AG10803 (cell line): ENCODE data around the gene YIPF7.

Source experiments
- DNase-seq: peaks from one replicate; pipeline ENCODE4 v3.0.0; 2010; ENCODE audit warnings: low read depth
- H3K4me3 ChIP-seq: 2 replicates; pipeline ENCODE4 v1.5.1; 2011; ENCODE audit warnings: mild to moderate bottlenecking, low read length, control low read depth
- CTCF ChIP-seq: conservative IDR thresholded peaks from 2 replicates; pipeline ENCODE4 v1.5.1; 2011; ENCODE audit warnings: mild to moderate bottlenecking, low read length, control low read depth, inconsistent platforms

The YIPF7 gene

GRCh38 chr4:44674471-44674870, 23.0 kb upstream of the YIPF7 start:
- H3K4me3 ChIP-seq = no peak overlapping the region
- no peak for TF ChIP-seq CTCF
- no peak for DNase-seq

- no peak overlapping the region for H3K4me3 ChIP-seq
- TF ChIP-seq CTCF = no peak
- no peak for DNase-seq
Measured at GRCh38 chr4:44671636-44672035, 20.2 kb upstream of the YIPF7 start.

- no peak for TF ChIP-seq CTCF
- no peak overlapping the region for H3K4me3 ChIP-seq
- DNase-seq = no peak
Measured at GRCh38 chr4:44670506-44671199, 19.2 kb upstream of the YIPF7 start.

- no peak for TF ChIP-seq CTCF
- no peak overlapping the region for H3K4me3 ChIP-seq
- no peak for DNase-seq
Measured at GRCh38 chr4:44668526-44668925, 17.1 kb upstream of the YIPF7 start.

- DNase-seq = no peak
- H3K4me3 ChIP-seq = no peak overlapping the region
- no peak for TF ChIP-seq CTCF
Measured at GRCh38 chr4:44663539-44664263, 12.3 kb upstream of the YIPF7 start.

- no peak for TF ChIP-seq CTCF
- no peak overlapping the region for H3K4me3 ChIP-seq
- no peak for DNase-seq
Measured at GRCh38 chr4:44662623-44663005, 11.2 kb upstream of the YIPF7 start.
